Calu3 (cell line): ENCODE data around the gene APOBEC3H. TPM values are rescaled to one million over a fixed set of nuclear protein-coding genes. Genes with fewer than 3 reads are reported as not detected.

Experiments
- BruUV-seq: library from RNA; stranded (reverse); fragments of 400-500 nt; replicated peaks from 2 replicates; lab custom pipeline; 2021; lab: Mats Ljungman, UMichigan
- CTCF ChIA-PET: fragments of 300-600 bp; sonication (Branson Sonifier 250); formaldehyde crosslinking; loops from one replicate; lab custom pipeline; 2022; ENCODE audit warnings: antibody characterized with exemption; lab: Charles Lee
- DNase-seq: peaks from one replicate; pipeline ENCODE4 v3.0.0; 2022
- H3K27ac Mint-ChIP-seq: one replicate; pipeline ENCODE4 v1.8.0; 2022; ENCODE audit warnings: mixed read lengths; ENCODE audit not compliant: unreplicated experiment
- H3K27me3 Mint-ChIP-seq: one replicate; pipeline ENCODE4 v1.8.0; 2022; ENCODE audit warnings: mixed read lengths; ENCODE audit not compliant: unreplicated experiment
- H3K36me3 Mint-ChIP-seq: one replicate; pipeline ENCODE4 v1.8.0; 2022; ENCODE audit warnings: mild to moderate bottlenecking, moderate library complexity, mixed read lengths; ENCODE audit not compliant: insufficient read depth, unreplicated experiment
- H3K4me1 Mint-ChIP-seq: one replicate; pipeline ENCODE4 v1.8.0; 2022; ENCODE audit warnings: mild to moderate bottlenecking, low read depth, mixed read lengths; ENCODE audit not compliant: unreplicated experiment
- H3K4me3 Mint-ChIP-seq: one replicate; pipeline ENCODE4 v1.8.0; 2022; ENCODE audit warnings: mild to moderate bottlenecking, low read depth, moderate library complexity, mixed read lengths; ENCODE audit not compliant: unreplicated experiment
- H3K9me3 Mint-ChIP-seq: one replicate; pipeline ENCODE4 v1.8.0; 2022; ENCODE audit warnings: low read depth, mixed read lengths; ENCODE audit not compliant: unreplicated experiment
- CTCF ChIP-seq: fragments of 200-600 bp; IDR thresholded peaks from one replicate; pipeline ENCODE4 v1.8.0; 2022; ENCODE audit warnings: antibody characterized with exemption; ENCODE audit not compliant: unreplicated experiment
- intact Hi-C: fragments of 100-400 bp; cut with micrococcal nuclease; formaldehyde crosslinking; loops from one replicate; pipeline ENCODE4 v1.10.0; 2022; ENCODE audit not compliant: unreplicated experiment
- total RNA-seq: library from RNA; stranded (reverse); gene quantifications from 2 replicates; pipeline ENCODE4 v1.2.3, GENCODE V29; 2022

APOBEC3H gene
- total RNA-seq, 1 experiment from 2014 or later: not detected

GRCh38 chr22:39101226-39101625 lies 4.2 kb downstream of the APOBEC3H start:
- no TSS peak for BruUV-seq
- DNase-seq: no peak
- intact Hi-C loops: no loop called here
- H3K27ac Mint-ChIP-seq: no peak overlapping the region
- no peak for TF ChIP-seq CTCF
- CTCF ChIA-PET: no interaction called here
- no peaks in the 10 kb centered on the region for H3K4me1 Mint-ChIP-seq
- H3K27me3 Mint-ChIP-seq: no peaks in the 10 kb centered on the region
- H3K4me3 Mint-ChIP-seq: no peak overlapping the region
- H3K9me3 Mint-ChIP-seq: no peaks in the 10 kb centered on the region
- no peaks in the 10 kb centered on the region for H3K36me3 Mint-ChIP-seq

- CTCF ChIA-PET: interaction anchor here (0.6 kb wide), 1 partner anchor 126 kb away, joined by 3 read pairs; no protein-coding TSS in a partner anchor
Observed at GRCh38 chr22:39103431-39103830, 6.4 kb downstream of the APOBEC3H start.

GRCh38 chr22:39106326-39106725 lies 9.3 kb downstream of the APOBEC3H start:
- no peak for DNase-seq
- BruUV-seq: no TSS peak
- Mint-ChIP-seq H3K27ac (no peak overlapping the region), H3K4me1 (peaks cover 10% of the 10 kb centered on the region), H3K27me3 (no peaks in the 10 kb centered on the region), H3K36me3 (peaks cover 5% of the 10 kb centered on the region), H3K9me3 (no peaks in the 10 kb centered on the region), H3K4me3 (no peak overlapping the region)
- intact Hi-C loops: no loop called here
- TF ChIP-seq CTCF: no peak
- CTCF ChIA-PET: no interaction called here

More at GRCh38 chr22:39103431-39103830, 6.4 kb downstream of the APOBEC3H start:
- intact Hi-C loops: no loop called here
- H3K9me3 Mint-ChIP-seq: no peaks in the 10 kb centered on the region
- BruUV-seq: no TSS peak
- H3K27ac Mint-ChIP-seq: no peak overlapping the region
- no peaks in the 10 kb centered on the region for H3K27me3 Mint-ChIP-seq
- no peak for DNase-seq
- H3K4me3 Mint-ChIP-seq: no peak overlapping the region
- no peaks in the 10 kb centered on the region for H3K36me3 Mint-ChIP-seq
- no peaks in the 10 kb centered on the region for H3K4me1 Mint-ChIP-seq
- no peak for TF ChIP-seq CTCF

GRCh38 chr22:39108487-39108886 lies 11.4 kb downstream of the APOBEC3H start:
- intact Hi-C loops: no loop called here
- CTCF ChIA-PET: no interaction called here
- Mint-ChIP-seq H3K27me3 (no peaks in the 10 kb centered on the region), H3K36me3 (peaks cover 5% of the 10 kb centered on the region), H3K4me1 (peaks cover 11% of the 10 kb centered on the region), H3K9me3 (no peaks in the 10 kb centered on the region), H3K27ac (no peak overlapping the region), H3K4me3 (no peak overlapping the region)
- no peak for DNase-seq
- no TSS peak for BruUV-seq
- TF ChIP-seq CTCF: no peak
